GM18519 (cell line): ENCODE results near the gene CCDC126.

Source experiments
- ATAC-seq: cut with Tn5 transposase; IDR thresholded peaks from one replicate; pipeline ENCODE4 v1.9.1; 2021; ENCODE audit warnings: mild to moderate bottlenecking, moderate library complexity; ENCODE audit not compliant: unreplicated experiment, low FRiP score

Gene CCDC126

GRCh38 chr7:23693224-23693623, 96.0 kb downstream of the CCDC126 start:
- ATAC-seq, result no peak
